Effector CD4-positive, alpha-beta T cell (primary cell): Measurements from ENCODE around the gene TBC1D30.

Experiments
- DNase-seq: peaks from one replicate; pipeline ENCODE4 v3.0.0-alpha.2; 2020

Gene TBC1D30

GRCh38 chr12:64912516-64913255 is 88.2 kb downstream of the TBC1D30 start:
- no peak for DNase-seq

- no peak for DNase-seq
These were observed 90.8 kb downstream of the TBC1D30 start for GRCh38 chr12:64915242-64915641.

GRCh38 chr12:64916411-64917261 is 92.2 kb downstream of the TBC1D30 start:
- no peak for DNase-seq

GRCh38 chr12:64918344-64918743 is 93.9 kb downstream of the TBC1D30 start:
- no peak for DNase-seq

- no peak for DNase-seq
These were observed 94.4 kb downstream of the TBC1D30 start for GRCh38 chr12:64918801-64919200.

GRCh38 chr12:64922853-64923252 is 98.4 kb downstream of the TBC1D30 start:
- DNase-seq, result no peak

GRCh38 chr12:64923536-64923935 is 99.1 kb downstream of the TBC1D30 start:
- DNase-seq, result no peak
